Stomach smooth muscle (tissue), 2 donors: ENCODE measurements around the gene CTAG1A.
"Not testable (repeated sequence)": the region's sequence is repeated elsewhere in the genome, so short reads cannot be mapped to it uniquely, and the experiment has no call there.

ENCODE experiments used
- H3K27ac ChIP-seq: one replicate; pipeline ENCODE4 v1.7.0; 2013; ENCODE audit warnings: mild to moderate bottlenecking, low read length, inconsistent platforms
- H3K27me3 ChIP-seq, 2 donors: one replicate each; pipeline ENCODE4 v1.7.0; 2013; ENCODE audit warnings: low read length in 2 of 2; ENCODE audit not compliant: insufficient read depth in 2 of 2, control insufficient read depth in 1 of 2
- H3K36me3 ChIP-seq, 2 donors: one replicate each; pipeline ENCODE4 v1.7.0; 2013; ENCODE audit warnings: low read length in 2 of 2; ENCODE audit not compliant: control insufficient read depth in 2 of 2, insufficient read depth in 2 of 2
- H3K4me1 ChIP-seq: one replicate; pipeline ENCODE4 v1.7.0; 2013; ENCODE audit warnings: low read length; ENCODE audit not compliant: control insufficient read depth, insufficient read depth
- H3K4me3 ChIP-seq, 2 donors: one replicate each; pipeline ENCODE4 v1.7.0; 2013; ENCODE audit warnings: low read length in 2 of 2
- H3K9ac ChIP-seq, 2 donors: one replicate each; pipeline ENCODE4 v1.7.0; 2013; ENCODE audit warnings: low read length in 2 of 2, mild to moderate bottlenecking in 1 of 2
- H3K9me3 ChIP-seq, 2 donors: one replicate each; pipeline ENCODE4 v1.7.0; 2013; ENCODE audit warnings: low read length in 2 of 2; ENCODE audit not compliant: control insufficient read depth in 2 of 2
- donor health status: healthy.
- donor health status: Pancreatic carcinoma.

The CTAG1A gene

GRCh38 chrX:154613586-154613985 is 28.7 kb downstream of the CTAG1A start:
- H3K27ac ChIP-seq, H3K9ac ChIP-seq, H3K4me1 ChIP-seq, H3K27me3 ChIP-seq, H3K9me3 ChIP-seq, H3K4me3 ChIP-seq, H3K36me3 ChIP-seq: not testable (repeated sequence)

GRCh38 chrX:154619182-154619581 is 34.2 kb downstream of the CTAG1A start, which contains the start of gene CTAG1B:
Gene CTAG1B, minus strand, starts transcription at chrX:154619282. Its CDS starts 64 bp downstream, at chrX:154619218.
- not testable (repeated sequence) for H3K4me1 ChIP-seq, H3K27ac ChIP-seq, H3K36me3 ChIP-seq, H3K9ac ChIP-seq, H3K9me3 ChIP-seq, H3K4me3 ChIP-seq, H3K27me3 ChIP-seq

- not testable (repeated sequence) for H3K36me3 ChIP-seq, H3K4me3 ChIP-seq, H3K9ac ChIP-seq, H3K27ac ChIP-seq, H3K4me1 ChIP-seq, H3K27me3 ChIP-seq, H3K9me3 ChIP-seq
Measured at GRCh38 chrX:154620767-154621414, 36.0 kb downstream of the CTAG1A start.

- not testable (repeated sequence) for H3K4me3 ChIP-seq, H3K9me3 ChIP-seq, H3K4me1 ChIP-seq, H3K27ac ChIP-seq, H3K36me3 ChIP-seq, H3K27me3 ChIP-seq, H3K9ac ChIP-seq
Measured at GRCh38 chrX:154628960-154629359, 44.0 kb downstream of the CTAG1A start.

GRCh38 chrX:154630949-154631348 is 46.0 kb downstream of the CTAG1A start:
- not testable (repeated sequence) for H3K36me3 ChIP-seq, H3K9me3 ChIP-seq, H3K27me3 ChIP-seq, H3K27ac ChIP-seq, H3K4me1 ChIP-seq, H3K9ac ChIP-seq, H3K4me3 ChIP-seq

GRCh38 chrX:154633661-154634060 is 48.7 kb downstream of the CTAG1A start:
- not testable (repeated sequence) for H3K27ac ChIP-seq, H3K36me3 ChIP-seq, H3K4me1 ChIP-seq, H3K27me3 ChIP-seq, H3K9ac ChIP-seq, H3K4me3 ChIP-seq, H3K9me3 ChIP-seq
